GM23338 (cell line): ENCODE results near the gene NLGN1. TPM values are rescaled to one million over a fixed set of nuclear protein-coding genes. Genes with fewer than 3 reads are reported as not detected.

Experiments used
- ATAC-seq: fragments of 200-7000 bp; cut with Tn5 transposase; 3 replicates; pipeline ENCODE4 v1.9.1; 2020
- DNase-seq: peaks from one replicate; pipeline ENCODE4 v3.0.0-alpha.2; 2015; ENCODE audit warnings: low spot score
- H2AFZ ChIP-seq: fragments of 200-600 bp; sonication (generic); 2 replicates; pipeline ENCODE4 v1.8.0; 2016; ENCODE audit warnings: antibody characterized with exemption, mild to moderate bottlenecking, moderate library complexity
- H3F3A ChIP-seq: fragments of 200-600 bp; sonication (generic); replicated peaks from 2 replicates; pipeline ENCODE4 v1.8.0; 2017; ENCODE audit warnings: antibody characterized with exemption, mixed run types, low read depth
- H3K27ac ChIP-seq: fragments of 200-600 bp; sonication (generic); 2 replicates; pipeline ENCODE4 v1.6.1; 2016; ENCODE audit warnings: low read depth
- H3K27me3 ChIP-seq: fragments of 200-600 bp; sonication (generic); 2 replicates; pipeline ENCODE4 v1.8.0; 2016; ENCODE audit warnings: mild to moderate bottlenecking, mixed run types, moderate library complexity; ENCODE audit not compliant: insufficient read depth
- H3K36me3 ChIP-seq: fragments of 200-600 bp; sonication (generic); 2 replicates; pipeline ENCODE4 v1.8.0; 2016; ENCODE audit warnings: mild to moderate bottlenecking; ENCODE audit not compliant: insufficient read depth
- H3K4me1 ChIP-seq: fragments of 200-600 bp; sonication (generic); 2 replicates; pipeline ENCODE4 v1.8.0; 2016; ENCODE audit warnings: mild to moderate bottlenecking, moderate library complexity; ENCODE audit not compliant: insufficient read depth
- H3K4me2 ChIP-seq: fragments of 200-600 bp; sonication (generic); 2 replicates; pipeline ENCODE4 v1.7.1; 2017; ENCODE audit warnings: mixed run types
- H3K4me3 ChIP-seq: fragments of 200-600 bp; sonication (generic); 2 replicates; pipeline ENCODE4 v1.6.1; 2016; ENCODE audit warnings: mixed run types
- H3K79me2 ChIP-seq: fragments of 200-600 bp; sonication (generic); replicated peaks from 2 replicates; pipeline ENCODE4 v1.8.0; 2017; ENCODE audit warnings: mild to moderate bottlenecking; ENCODE audit not compliant: insufficient read depth
- H3K9me2 ChIP-seq: fragments of 200-600 bp; sonication (generic); 2 replicates; pipeline ENCODE4 v1.8.0; 2017; ENCODE audit not compliant: insufficient read depth
- H4K20me1 ChIP-seq: fragments of 200-600 bp; sonication (generic); replicated peaks from 2 replicates; pipeline ENCODE4 v1.8.0; 2017; ENCODE audit warnings: mild to moderate bottlenecking; ENCODE audit not compliant: insufficient read depth
- H3K27ac Mint-ChIP-seq: 2 replicates; pipeline ENCODE4 v1.8.0; 2020; ENCODE audit warnings: inconsistent platforms, mild to moderate bottlenecking, moderate library complexity, mixed read lengths
- H3K27me3 Mint-ChIP-seq: 3 replicates; pipeline ENCODE4 v1.8.0; 2022; ENCODE audit warnings: low read depth, mild to moderate bottlenecking, moderate library complexity, mixed read lengths, inconsistent platforms; ENCODE audit not compliant: insufficient read depth, poor library complexity
- H3K36me3 Mint-ChIP-seq: 3 replicates; pipeline ENCODE4 v1.8.0; 2021; ENCODE audit warnings: low read depth, mild to moderate bottlenecking, inconsistent platforms, moderate library complexity, mixed read lengths
- H3K4me1 Mint-ChIP-seq: 3 replicates; pipeline ENCODE4 v1.8.0; 2020; ENCODE audit warnings: mild to moderate bottlenecking, inconsistent platforms, mixed read lengths
- H3K4me3 Mint-ChIP-seq: 3 replicates; pipeline ENCODE4 v1.8.0; 2021; ENCODE audit warnings: moderate library complexity, mild to moderate bottlenecking, inconsistent platforms, mixed read lengths
- H3K9me3 Mint-ChIP-seq: 3 replicates; pipeline ENCODE4 v1.8.0; 2020; ENCODE audit warnings: moderate library complexity, mild to moderate bottlenecking, inconsistent platforms, mixed read lengths
- CTCF ChIP-seq, 2 experiments: fragments of 200-600 bp in 1 of 2; sonication (generic) in 1 of 2; conservative IDR thresholded peaks; 2 replicates each; pipeline versions ENCODE4 v1.5.1 to v1.6.1; 2016 to 2017; ENCODE audit warnings: antibody characterized with exemption in 2 of 2, low read depth in 2 of 2, mild to moderate bottlenecking in 2 of 2, moderate library complexity in 1 of 2
- EZH2 ChIP-seq: fragments of 200-600 bp; sonication (generic); IDR thresholded peaks from one replicate; pipeline ENCODE4 v1.8.0; 2017; ENCODE audit warnings: antibody characterized with exemption, mild to moderate bottlenecking, low read depth; ENCODE audit not compliant: unreplicated experiment
- JUNB ChIP-seq: IDR thresholded peaks from one replicate; pipeline ENCODE4 v1.6.1; 2016; ENCODE audit warnings: antibody characterized with exemption; ENCODE audit not compliant: unreplicated experiment
- NANOG ChIP-seq: IDR thresholded peaks from 2 replicates; pipeline ENCODE4 v1.6.1; 2016; ENCODE audit warnings: antibody characterized with exemption, borderline replicate concordance
- POLR2AphosphoS5 ChIP-seq: IDR thresholded peaks from 2 replicates; pipeline ENCODE4 v1.6.1; 2016; ENCODE audit warnings: antibody characterized with exemption, low read depth
- ZNF462 ChIP-seq: fragments of 250-450 bp; sonication (Bioruptor Pico); IDR thresholded peaks from 2 replicates; pipeline ENCODE4 v1.5.0; 2020; ENCODE audit warnings: mild to moderate bottlenecking, moderate library complexity
- polyA plus RNA-seq: library from polyadenylated mRNA; unstranded; fragments of >200 nt; fragmentation: Nextera tagmentation; extraction: Ambion mirVana; gene quantifications from 2 replicates; pipeline ENCODE4 v1.2.1, GENCODE V29; 2016
- total RNA-seq: library from RNA; depleted of rRNA; stranded (reverse); fragments of >200 nt; shearing (Covaris generic); gene quantifications from 2 replicates; pipeline ENCODE4 v1.2.3, GENCODE V29; 2014

NLGN1 gene
- total and polyA plus RNA-seq, 2 experiments from 2014 or later: 6.5 to 18.6 TPM

- TF ChIP-seq ZNF462 (CRISPR knock-in tag) (no peak), JUNB (no peak), NANOG (no peak), CTCF (conservative IDR thresholded peaks at IDR 0.05; ENCODE audit: low read depth in 2 of 2) (no peak), POLR2AphosphoS5 (no peak), EZH2 (no peak)
Observed at GRCh38 chr3:173734895-173735294, 337.4 kb downstream of the NLGN1 start (continued).

GRCh38 chr3:173735841-173736240, 338.3 kb downstream of the NLGN1 start:
- no peaks in the 10 kb centered on the region for H3F3A ChIP-seq
- TF ChIP-seq ZNF462 (CRISPR knock-in tag) (no peak), JUNB (no peak), NANOG (no peak), POLR2AphosphoS5 (no peak)

More at GRCh38 chr3:173735841-173736240, 338.3 kb downstream of the NLGN1 start:
- H3K4me1 ChIP-seq: peaks cover 27% of the 10 kb centered on the region
- Mint-ChIP-seq H3K27ac (no peak overlapping the region), H3K4me1 (peaks cover 33% of the 10 kb centered on the region), H3K27me3 (no peaks in the 10 kb centered on the region), H3K9me3 (peaks cover 3% of the 10 kb centered on the region; the same call in 1 of the 3 replicates), H3K36me3 (peaks cover 4% of the 10 kb centered on the region; the same call in 1 of the 3 replicates), H3K4me3 (no peak overlapping the region)
- H4K20me1 ChIP-seq: no peaks in the 10 kb centered on the region
- H3K27ac ChIP-seq: no peak overlapping the region
- DNase-seq (no peak), ATAC-seq (no peak)
- no peak overlapping the region for H3K4me3 ChIP-seq
- H3K79me2 ChIP-seq: no peaks in the 10 kb centered on the region
- H3K36me3 ChIP-seq: no peaks in the 10 kb centered on the region
- no peaks in the 10 kb centered on the region for H3K27me3 ChIP-seq
- H3K4me2 ChIP-seq: no peak overlapping the region
- H3K9me2 ChIP-seq: peaks cover 8% of the 10 kb centered on the region
- H2AFZ ChIP-seq: no peak overlapping the region
